Measurements from ENCODE around the gene PRPF19. TPM values are rescaled to one million over a fixed set of nuclear protein-coding genes. Genes with fewer than 3 reads are reported as not detected.

The PRPF19 gene
- total and polyA plus RNA-seq, 9 of the 15 experiments (the other 6 are each of a cell fraction or from before 2014, with no cell fraction given): 9.4 to 212 (median 73.2) TPM

- TF ChIP-seq ATF6 (CRISPR knock-in tag; IDR thresholded peaks at IDR 0.05): peak; percentile 94
- no peak for TF ChIP-seq MAFG (tag; conservative IDR thresholded peaks at IDR 0.05)
- TF ChIP-seq NBN (IDR thresholded peaks at IDR 0.05; ENCODE audit: low read depth): peak; percentile 98
- TF ChIP-seq BCOR (IDR thresholded peaks at IDR 0.05): peak; percentile 71
- TF ChIP-seq, protein P1, sequence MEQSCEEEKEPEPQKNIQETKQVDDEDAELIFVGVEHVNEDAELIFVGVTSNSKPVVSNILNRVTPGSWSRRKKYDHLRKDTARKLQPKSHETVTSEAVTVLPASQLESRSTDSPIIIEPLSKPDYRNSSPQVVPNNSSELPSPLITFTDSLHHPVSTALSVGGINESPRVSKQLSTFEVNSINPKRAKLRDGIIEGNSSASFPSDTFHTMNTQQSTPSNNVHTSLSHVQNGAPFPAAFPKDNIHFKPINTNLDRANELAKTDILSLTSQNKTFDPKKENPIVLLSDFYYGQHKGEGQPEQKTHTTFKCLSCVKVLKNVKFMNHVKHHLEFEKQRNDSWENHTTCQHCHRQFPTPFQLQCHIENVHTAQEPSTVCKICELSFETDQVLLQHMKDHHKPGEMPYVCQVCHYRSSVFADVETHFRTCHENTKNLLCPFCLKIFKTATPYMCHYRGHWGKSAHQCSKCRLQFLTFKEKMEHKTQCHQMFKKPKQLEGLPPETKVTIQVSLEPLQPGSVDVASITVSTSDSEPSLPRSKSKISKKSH (CRISPR knock-in tag; IDR thresholded peaks at IDR 0.05): no peak
- no peak for TF ChIP-seq EZH2 (IDR thresholded peaks at IDR 0.05; ENCODE audit: borderline replicate concordance, low read depth, low read length)
- no peak for TF ChIP-seq CHD4 (IDR thresholded peaks at IDR 0.05; ENCODE audit: insufficient read depth, insufficient replicate concordance, low read depth, low read length, poor library complexity, severe bottlenecking)
- TF ChIP-seq HDAC8 (tag; IDR thresholded peaks at IDR 0.05): 0 out of 2 replicates have a peak, but pooled peaks have one; percentile 35
- no peak for TF ChIP-seq ZEB2 (IDR thresholded peaks at IDR 0.05)
- TF ChIP-seq CBX5 (IDR thresholded peaks at IDR 0.05; ENCODE audit: borderline replicate concordance, low read depth): no peak
- TF ChIP-seq TAF7 (tag; IDR thresholded peaks at IDR 0.05): no peak
- TF ChIP-seq GABPB1 (CRISPR knock-in tag; IDR thresholded peaks at IDR 0.05): peak; percentile 65
- no peak for TF ChIP-seq ZNF174 (CRISPR knock-in tag; IDR thresholded peaks at IDR 0.05)
- TF ChIP-seq, protein P2, sequence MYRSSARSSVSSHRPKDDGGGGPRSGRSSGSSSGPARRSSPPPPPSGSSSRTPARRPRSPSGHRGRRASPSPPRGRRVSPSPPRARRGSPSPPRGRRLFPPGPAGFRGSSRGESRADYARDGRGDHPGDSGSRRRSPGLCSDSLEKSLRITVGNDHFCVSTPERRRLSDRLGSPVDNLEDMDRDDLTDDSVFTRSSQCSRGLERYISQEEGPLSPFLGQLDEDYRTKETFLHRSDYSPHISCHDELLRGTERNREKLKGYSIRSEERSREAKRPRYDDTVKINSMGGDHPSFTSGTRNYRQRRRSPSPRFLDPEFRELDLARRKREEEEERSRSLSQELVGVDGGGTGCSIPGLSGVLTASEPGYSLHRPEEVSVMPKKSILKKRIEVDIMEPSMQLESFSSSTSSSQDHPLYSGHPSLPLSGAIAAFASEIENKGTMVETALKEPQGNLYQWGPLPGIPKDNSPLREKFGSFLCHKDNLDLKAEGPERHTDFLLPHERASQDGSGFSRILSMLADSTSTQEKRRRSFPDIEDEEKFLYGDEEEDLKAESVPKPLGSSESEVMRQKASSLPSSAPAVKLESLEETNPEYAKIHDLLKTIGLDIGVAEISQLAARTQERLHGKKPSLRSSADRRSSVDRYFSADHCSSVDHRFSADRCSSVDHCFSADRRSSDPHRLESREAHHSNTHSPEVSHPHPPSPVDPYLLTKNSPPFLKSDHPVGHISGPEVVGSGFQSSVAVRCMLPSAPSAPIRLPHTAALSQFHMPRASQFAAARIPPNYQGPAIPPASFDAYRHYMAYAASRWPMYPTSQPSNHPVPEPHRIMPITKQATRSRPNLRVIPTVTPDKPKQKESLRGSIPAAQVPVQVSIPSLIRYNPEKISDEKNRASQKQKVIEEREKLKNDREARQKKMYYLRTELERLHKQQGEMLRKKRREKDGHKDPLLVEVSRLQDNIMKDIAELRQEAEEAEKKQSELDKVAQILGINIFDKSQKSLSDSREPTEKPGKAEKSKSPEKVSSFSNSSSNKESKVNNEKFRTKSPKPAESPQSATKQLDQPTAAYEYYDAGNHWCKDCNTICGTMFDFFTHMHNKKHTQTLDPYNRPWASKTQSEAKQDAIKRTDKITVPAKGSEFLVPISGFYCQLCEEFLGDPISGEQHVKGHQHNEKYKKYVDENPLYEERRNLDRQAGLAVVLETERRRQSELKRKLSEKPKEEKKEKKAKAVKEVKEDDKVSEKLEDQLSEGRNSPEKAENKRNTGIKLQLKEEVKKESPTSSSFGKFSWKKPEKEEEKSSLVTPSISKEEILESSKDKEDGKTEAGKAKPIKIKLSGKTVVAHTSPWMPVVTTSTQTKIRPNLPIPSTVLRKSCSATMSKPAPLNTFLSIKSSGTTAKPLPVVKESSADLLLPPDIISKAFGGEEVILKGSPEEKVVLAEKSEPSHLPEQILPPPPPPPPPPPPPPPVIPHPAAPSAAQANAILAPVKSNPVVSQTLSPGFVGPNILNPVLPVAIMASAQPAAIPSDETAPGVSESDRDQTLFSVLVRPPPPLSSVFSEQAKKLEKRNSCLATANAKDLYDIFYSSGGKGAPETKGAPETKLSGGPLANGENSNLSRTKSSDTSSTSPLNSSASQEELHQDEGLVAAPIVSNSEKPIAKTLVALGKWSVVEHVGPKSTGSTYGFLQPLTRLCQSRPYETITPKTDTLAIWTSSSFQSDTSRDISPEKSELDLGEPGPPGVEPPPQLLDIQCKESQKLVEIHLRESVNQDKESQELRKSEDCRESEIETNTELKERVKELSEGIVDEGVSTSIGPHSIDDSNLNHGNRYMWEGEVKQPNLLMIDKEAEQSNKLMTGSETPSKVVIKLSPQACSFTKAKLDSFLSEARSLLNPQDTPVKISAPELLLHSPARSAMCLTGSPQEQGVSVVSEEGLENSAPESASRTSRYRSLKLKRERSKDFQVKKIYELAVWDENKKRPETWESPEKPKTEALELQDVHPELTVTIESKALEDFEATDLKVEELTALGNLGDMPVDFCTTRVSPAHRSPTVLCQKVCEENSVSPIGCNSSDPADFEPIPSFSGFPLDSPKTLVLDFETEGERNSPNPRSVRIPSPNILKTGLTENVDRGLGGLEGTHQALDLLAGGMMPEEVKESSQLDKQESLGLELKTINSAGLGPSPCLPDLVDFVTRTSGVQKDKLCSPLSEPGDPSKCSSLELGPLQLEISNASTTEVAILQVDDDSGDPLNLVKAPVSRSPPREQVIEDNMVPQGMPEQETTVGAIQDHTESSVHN (IDR thresholded peaks at IDR 0.05; ENCODE audit: borderline replicate concordance in 1 of 2, low read depth in 1 of 2): no peak
- TF ChIP-seq SMARCC2 (IDR thresholded peaks at IDR 0.05; ENCODE audit: low read depth): no peak
- TF ChIP-seq ZNF282 (CRISPR knock-in tag; IDR thresholded peaks at IDR 0.05): no peak
Observed at GRCh38 chr11:60841797-60842667, 64.4 kb downstream of the PRPF19 start, which contains the start of gene CCDC86 (continued).
